ENCODE data around the gene TAF13. TPM values are rescaled to one million over a fixed set of nuclear protein-coding genes. Genes with fewer than 3 reads are reported as not detected.

TAF13 gene
- total and polyA plus RNA-seq, 4 donors, result 30.5 to 111 (median 56.0) TPM

- no peak for ATAC-seq (ENCODE audit: low FRiP score)
- H3K36me3 ChIP-seq (ENCODE audit: control insufficient read depth in 1 of 2, insufficient read depth in 2 of 2, low read length in 1 of 2), result no peaks in the 10 kb centered on the region
- no peak for DNase-seq
- no peaks in the 10 kb centered on the region for H3K4me1 ChIP-seq (ENCODE audit: control insufficient read depth in 1 of 2, insufficient read depth in 2 of 2, low read length in 2 of 2)
- intact Hi-C loops (cut with DNase I), result no loop called here
- WGBS, 2 donors, result 73 to 74% methylated on average over 7 of the region's 7 CpGs
- no peaks in the 10 kb centered on the region for H3K9me3 ChIP-seq (ENCODE audit: control insufficient read depth, low read length)
- H3K27me3 ChIP-seq (ENCODE audit: control insufficient read depth in 1 of 2, insufficient read depth in 2 of 2, low read length in 1 of 2), result no peaks in the 10 kb centered on the region
- no peak overlapping the region for H3K27ac ChIP-seq (ENCODE audit: low read depth in 1 of 2, low read length in 2 of 2)
- no peak overlapping the region for H3K4me3 ChIP-seq (ENCODE audit: low read length in 2 of 2)
Measured at GRCh38 chr1:109050228-109050995, 25.4 kb downstream of the TAF13 start.

- Histone ChIP-seq H3K4me1 (ENCODE audit: control insufficient read depth in 1 of 2, insufficient read depth in 2 of 2, low read length in 2 of 2) (no peaks in the 10 kb centered on the region), H3K4me3 (ENCODE audit: low read length in 2 of 2) (no peak overlapping the region), H3K9me3 (ENCODE audit: control insufficient read depth, low read length) (no peaks in the 10 kb centered on the region), H3K27me3 (ENCODE audit: control insufficient read depth in 1 of 2, insufficient read depth in 2 of 2, low read length in 1 of 2) (no peaks in the 10 kb centered on the region), H3K27ac (ENCODE audit: low read depth in 1 of 2, low read length in 2 of 2) (no peak overlapping the region), H3K36me3 (ENCODE audit: control insufficient read depth in 1 of 2, insufficient read depth in 2 of 2, low read length in 1 of 2) (no peaks in the 10 kb centered on the region)
- intact Hi-C loops (cut with DNase I), result no loop called here
- DNase-seq, result no peak
- 36 to 46% methylated on average over 2 of the region's 2 CpGs for WGBS, 2 donors
- ATAC-seq (ENCODE audit: low FRiP score), result no peak
Measured at GRCh38 chr1:109048335-109048734, 27.5 kb downstream of the TAF13 start.

GRCh38 chr1:109047339-109047738 is 28.5 kb downstream of the TAF13 start:
- Histone ChIP-seq H3K27me3 (ENCODE audit: control insufficient read depth in 1 of 2, insufficient read depth in 2 of 2, low read length in 1 of 2) (no peaks in the 10 kb centered on the region), H3K9me3 (ENCODE audit: control insufficient read depth, low read length) (no peaks in the 10 kb centered on the region), H3K4me1 (ENCODE audit: control insufficient read depth in 1 of 2, insufficient read depth in 2 of 2, low read length in 2 of 2) (no peaks in the 10 kb centered on the region), H3K27ac (ENCODE audit: low read depth in 1 of 2, low read length in 2 of 2) (no peak overlapping the region), H3K36me3 (ENCODE audit: control insufficient read depth in 1 of 2, insufficient read depth in 2 of 2, low read length in 1 of 2) (no peaks in the 10 kb centered on the region), H3K4me3 (ENCODE audit: low read length in 2 of 2) (no peak overlapping the region)
- intact Hi-C loops (cut with DNase I), result no loop called here
- 76 to 80% methylated on average over 6 of the region's 6 CpGs for WGBS, 2 donors
- ATAC-seq (ENCODE audit: low FRiP score), result no peak
- DNase-seq, result no peak

- 81 to 83% methylated on average over 4 of the region's 4 CpGs for WGBS, 2 donors
Measured at GRCh38 chr1:109046671-109047070, 29.1 kb downstream of the TAF13 start.

GRCh38 chr1:109045595-109045994 is 30.2 kb downstream of the TAF13 start:
- no peaks in the 10 kb centered on the region for H3K36me3 ChIP-seq (ENCODE audit: control insufficient read depth in 1 of 2, insufficient read depth in 2 of 2, low read length in 1 of 2)
- ATAC-seq (ENCODE audit: low FRiP score), result no peak

More at GRCh38 chr1:109046671-109047070, 29.1 kb downstream of the TAF13 start:
- Histone ChIP-seq H3K36me3 (ENCODE audit: control insufficient read depth in 1 of 2, insufficient read depth in 2 of 2, low read length in 1 of 2) (no peaks in the 10 kb centered on the region), H3K27ac (ENCODE audit: low read depth in 1 of 2, low read length in 2 of 2) (no peak overlapping the region), H3K4me1 (ENCODE audit: control insufficient read depth in 1 of 2, insufficient read depth in 2 of 2, low read length in 2 of 2) (no peaks in the 10 kb centered on the region), H3K4me3 (ENCODE audit: low read length in 2 of 2) (no peak overlapping the region), H3K27me3 (ENCODE audit: control insufficient read depth in 1 of 2, insufficient read depth in 2 of 2, low read length in 1 of 2) (no peaks in the 10 kb centered on the region), H3K9me3 (ENCODE audit: control insufficient read depth, low read length) (no peaks in the 10 kb centered on the region)
- DNase-seq, result no peak
- no peak for ATAC-seq (ENCODE audit: low FRiP score)
- intact Hi-C loops (cut with DNase I), result no loop called here

GRCh38 chr1:109041621-109042468 is 34.0 kb downstream of the TAF13 start, which contains the start of gene WDR47:
Gene WDR47, minus strand, starts transcription at chr1:109042102. Its CDS starts 18,590 bp downstream, at chr1:109023512.
- DNase-seq (peak; percentile 97), ATAC-seq (ENCODE audit: low FRiP score) (peak; percentile 97)
- H3K4me1 ChIP-seq (ENCODE audit: control insufficient read depth in 1 of 2, insufficient read depth in 2 of 2, low read length in 2 of 2), result no peaks in the 10 kb centered on the region
- H3K27me3 ChIP-seq (ENCODE audit: control insufficient read depth in 1 of 2, insufficient read depth in 2 of 2, low read length in 1 of 2), result no peaks in the 10 kb centered on the region
- peak within 1 kb of the TSS; percentile 66 to 88 for H3K4me3 ChIP-seq (ENCODE audit: low read length in 2 of 2)
- H3K27ac ChIP-seq (ENCODE audit: low read depth in 1 of 2, low read length in 2 of 2), result peak within 1 kb of the TSS; percentile 19 to 44
- 0% methylated on average over 61 to 90 of the region's 90 CpGs for WGBS, 2 donors
- no peaks in the 10 kb centered on the region for H3K36me3 ChIP-seq (ENCODE audit: control insufficient read depth in 1 of 2, insufficient read depth in 2 of 2, low read length in 1 of 2)
- no peaks in the 10 kb centered on the region for H3K9me3 ChIP-seq (ENCODE audit: control insufficient read depth, low read length)
- intact Hi-C loops (cut with DNase I), result loop anchor here (2.0 to 5.0 kb wide), 3 partner anchors 35 to 59 kb away; partner anchors contain the start of genes TAF13 (in 1 of the 2) and TMEM167B (in 1 of the 2)

More at GRCh38 chr1:109045595-109045994, 30.2 kb downstream of the TAF13 start:
- H3K27me3 ChIP-seq (ENCODE audit: control insufficient read depth in 1 of 2, insufficient read depth in 2 of 2, low read length in 1 of 2), result no peaks in the 10 kb centered on the region
- H3K9me3 ChIP-seq (ENCODE audit: control insufficient read depth, low read length), result no peaks in the 10 kb centered on the region
- no peak overlapping the region for H3K4me3 ChIP-seq (ENCODE audit: low read length in 2 of 2)
- intact Hi-C loops (cut with DNase I), result no loop called here
- DNase-seq, result no peak
- H3K27ac ChIP-seq (ENCODE audit: low read depth in 1 of 2, low read length in 2 of 2), result no peak overlapping the region
- H3K4me1 ChIP-seq (ENCODE audit: control insufficient read depth in 1 of 2, insufficient read depth in 2 of 2, low read length in 2 of 2), result no peaks in the 10 kb centered on the region
- WGBS, 2 donors, result 65 to 73% methylated on average over 1 of the region's 1 CpG

GRCh38 chr1:109040989-109041620 is 34.7 kb downstream of the TAF13 start:
- H3K4me3 ChIP-seq (ENCODE audit: low read length in 2 of 2), result peak overlapping the region; percentile 58 to 88
- intact Hi-C loops (cut with DNase I), result loop anchor here (2.0 to 5.0 kb wide), 3 partner anchors 36 to 60 kb away; partner anchors contain the start of genes TAF13 (in 1 of the 2) and TMEM167B (in 1 of the 2)
- WGBS, 2 donors, result 0 to 1% methylated on average over 42 to 44 of the region's 44 CpGs
- peak overlapping the region; percentile 19 to 44 for H3K27ac ChIP-seq (ENCODE audit: low read depth in 1 of 2, low read length in 2 of 2)
- DNase-seq, result peak; percentile 52 to 81
- no peaks in the 10 kb centered on the region for H3K27me3 ChIP-seq (ENCODE audit: control insufficient read depth in 1 of 2, insufficient read depth in 2 of 2, low read length in 1 of 2)
- ATAC-seq (ENCODE audit: low FRiP score), result peak; percentile 71
- H3K9me3 ChIP-seq (ENCODE audit: control insufficient read depth, low read length), result no peaks in the 10 kb centered on the region
- H3K36me3 ChIP-seq (ENCODE audit: control insufficient read depth in 1 of 2, insufficient read depth in 2 of 2, low read length in 1 of 2), result no peaks in the 10 kb centered on the region
- H3K4me1 ChIP-seq (ENCODE audit: control insufficient read depth in 1 of 2, insufficient read depth in 2 of 2, low read length in 2 of 2), result no peaks in the 10 kb centered on the region

- Histone ChIP-seq H3K27me3 (ENCODE audit: control insufficient read depth in 1 of 2, insufficient read depth in 2 of 2, low read length in 1 of 2) (no peaks in the 10 kb centered on the region), H3K27ac (ENCODE audit: low read depth in 1 of 2, low read length in 2 of 2) (no peak overlapping the region), H3K36me3 (ENCODE audit: control insufficient read depth in 1 of 2, insufficient read depth in 2 of 2, low read length in 1 of 2) (no peaks in the 10 kb centered on the region), H3K4me1 (ENCODE audit: control insufficient read depth in 1 of 2, insufficient read depth in 2 of 2, low read length in 2 of 2) (no peaks in the 10 kb centered on the region), H3K4me3 (ENCODE audit: low read length in 2 of 2) (peak overlapping the region; percentile 58 to 88), H3K9me3 (ENCODE audit: control insufficient read depth, low read length) (no peaks in the 10 kb centered on the region)
- ATAC-seq (ENCODE audit: low FRiP score) (no peak), DNase-seq (no peak)
- intact Hi-C loops (cut with DNase I), result loop anchor here (2.0 to 5.0 kb wide), 3 partner anchors 37 to 60 kb away; partner anchors contain the start of genes TAF13 (in 1 of the 2) and TMEM167B (in 1 of the 2)
- 4 to 5% methylated on average over 3 of the region's 3 CpGs for WGBS, 2 donors
Measured at GRCh38 chr1:109040627-109040988, 35.2 kb downstream of the TAF13 start.

Data from aorta (tissue), 5 donors.